Mucosa of descending colon (tissue), 3 donors: ENCODE data around the gene ME2. TPM values are rescaled to one million over a fixed set of nuclear protein-coding genes. Genes with fewer than 3 reads are reported as not detected.
"Not testable (repeated sequence)": the region's sequence is repeated elsewhere in the genome, so short reads cannot be mapped to it uniquely, and the experiment has no call there.

ENCODE experiments used
- ATAC-seq: fragments of 200-7000 bp; cut with Tn5 transposase; one replicate; pipeline ENCODE4 v1.9.1; 2020; ENCODE audit warnings: mild to moderate bottlenecking, moderate library complexity
- DNase-seq, 3 donors: peaks; one replicate each; pipeline ENCODE4 v3.0.0-alpha.2; 2020
- H3K36me3 ChIP-seq: fragments of 200-600 bp; one replicate; pipeline ENCODE4 v1.8.0; 2021; ENCODE audit warnings: low read depth, mild to moderate bottlenecking
- H3K4me1 ChIP-seq: fragments of 200-600 bp; one replicate; pipeline ENCODE4 v1.8.0; 2021; ENCODE audit warnings: low read depth, mild to moderate bottlenecking
- H3K4me3 ChIP-seq: fragments of 200-600 bp; one replicate; pipeline ENCODE4 v1.8.0; 2021; ENCODE audit warnings: mild to moderate bottlenecking
- H3K9me3 ChIP-seq: fragments of 200-600 bp; one replicate; pipeline ENCODE4 v1.8.0; 2021; ENCODE audit warnings: mild to moderate bottlenecking
- intact Hi-C, 2 donors: fragments of 100-400 bp; cut with DNase I in 1 of 2; cut with micrococcal nuclease in 1 of 2; formaldehyde crosslinking; loops; one replicate each; pipeline versions ENCODE4 v1.11.0 to v1.11.1; 2022; cut with DNase I, micrococcal nuclease
- total RNA-seq, 3 donors: library from RNA; stranded (reverse); fragmentation: NEBNext Ultra II Directional in 2 of 3; extraction: Animal tissue kit (Norgen Biotek cat#: 25700) in 2 of 3; gene quantifications; one replicate each; pipeline versions ENCODE4 v1.2.1 to v1.2.4, GENCODE V29; 2021 to 2023
- TF ChIP-seq, protein P1 (sequence below): fragments of 200-600 bp; IDR thresholded peaks from one replicate; pipeline ENCODE4 v1.8.0; 2022; ENCODE audit warnings: antibody characterized with exemption, mild to moderate bottlenecking
- donor health status: DM: no; HTN: no; CAD: no; lungs with moderate emphysema.
- donor health status: DM: no; HTN: no; CAD: no.
- donor health status: DM: no; HTN: yes; CAD: no.

Gene ME2
- total RNA-seq, 3 donors from 2014 or later = 64.2 to 85.2 (median 74.6) TPM

DNA sequence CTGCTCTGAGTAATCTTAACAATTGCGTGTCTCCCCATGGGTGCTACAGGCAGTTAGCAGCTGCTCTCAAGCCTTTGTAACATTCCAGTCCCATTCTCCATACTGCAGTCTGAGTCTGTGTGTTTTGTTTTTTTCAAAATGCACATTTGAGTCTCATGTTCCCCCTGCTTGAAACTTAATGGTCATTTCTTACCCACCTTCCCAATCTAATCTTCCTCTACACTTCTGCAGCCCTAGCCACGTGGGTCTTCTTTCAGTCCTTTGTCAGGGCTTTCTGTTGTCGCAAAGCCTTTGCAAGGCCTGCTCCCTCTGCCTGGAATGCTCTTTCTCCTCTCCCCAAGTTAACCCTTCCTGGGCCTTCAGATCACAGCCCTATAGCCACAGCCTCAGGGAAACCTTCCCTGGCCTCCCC lies 113.4 kb downstream of the ME2 start:
- Histone ChIP-seq H3K36me3 (no peaks in the 10 kb centered on the region), H3K4me3 (no peak overlapping the region), H3K4me1 (no peaks in the 10 kb centered on the region), H3K9me3 (no peaks in the 10 kb centered on the region)
- intact Hi-C loops = no loop called here
- ATAC-seq = no peak
- TF ChIP-seq, protein P1, sequence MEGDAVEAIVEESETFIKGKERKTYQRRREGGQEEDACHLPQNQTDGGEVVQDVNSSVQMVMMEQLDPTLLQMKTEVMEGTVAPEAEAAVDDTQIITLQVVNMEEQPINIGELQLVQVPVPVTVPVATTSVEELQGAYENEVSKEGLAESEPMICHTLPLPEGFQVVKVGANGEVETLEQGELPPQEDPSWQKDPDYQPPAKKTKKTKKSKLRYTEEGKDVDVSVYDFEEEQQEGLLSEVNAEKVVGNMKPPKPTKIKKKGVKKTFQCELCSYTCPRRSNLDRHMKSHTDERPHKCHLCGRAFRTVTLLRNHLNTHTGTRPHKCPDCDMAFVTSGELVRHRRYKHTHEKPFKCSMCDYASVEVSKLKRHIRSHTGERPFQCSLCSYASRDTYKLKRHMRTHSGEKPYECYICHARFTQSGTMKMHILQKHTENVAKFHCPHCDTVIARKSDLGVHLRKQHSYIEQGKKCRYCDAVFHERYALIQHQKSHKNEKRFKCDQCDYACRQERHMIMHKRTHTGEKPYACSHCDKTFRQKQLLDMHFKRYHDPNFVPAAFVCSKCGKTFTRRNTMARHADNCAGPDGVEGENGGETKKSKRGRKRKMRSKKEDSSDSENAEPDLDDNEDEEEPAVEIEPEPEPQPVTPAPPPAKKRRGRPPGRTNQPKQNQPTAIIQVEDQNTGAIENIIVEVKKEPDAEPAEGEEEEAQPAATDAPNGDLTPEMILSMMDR = no peak
- DNase-seq = no peak

DNA sequence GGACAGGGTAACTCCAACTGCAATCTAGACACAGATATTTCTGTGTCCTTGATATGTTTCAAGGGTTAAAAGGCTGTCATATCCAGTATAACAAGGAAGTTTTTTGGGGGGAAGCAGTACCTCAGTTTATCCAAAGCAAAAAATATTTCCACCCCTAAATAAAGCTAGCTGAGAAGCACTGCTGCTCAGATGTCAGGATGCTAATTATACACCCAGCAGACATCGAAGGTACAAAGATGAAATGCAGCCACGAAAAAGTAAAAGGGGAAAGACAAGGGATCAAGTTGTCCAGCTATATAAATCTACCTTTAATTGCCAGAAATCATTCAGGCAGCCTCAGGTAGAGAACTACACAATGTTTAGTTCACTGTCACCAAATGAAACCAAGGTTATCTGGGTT lies 115.1 kb downstream of the ME2 start:
- H3K4me3 ChIP-seq = no peak overlapping the region
- no peaks in the 10 kb centered on the region for H3K36me3 ChIP-seq
- DNase-seq = no peak
- H3K9me3 ChIP-seq = no peaks in the 10 kb centered on the region
- intact Hi-C loops = no loop called here
- no peaks in the 10 kb centered on the region for H3K4me1 ChIP-seq
- no peak for ATAC-seq
- TF ChIP-seq, protein P1 = no peak

DNA sequence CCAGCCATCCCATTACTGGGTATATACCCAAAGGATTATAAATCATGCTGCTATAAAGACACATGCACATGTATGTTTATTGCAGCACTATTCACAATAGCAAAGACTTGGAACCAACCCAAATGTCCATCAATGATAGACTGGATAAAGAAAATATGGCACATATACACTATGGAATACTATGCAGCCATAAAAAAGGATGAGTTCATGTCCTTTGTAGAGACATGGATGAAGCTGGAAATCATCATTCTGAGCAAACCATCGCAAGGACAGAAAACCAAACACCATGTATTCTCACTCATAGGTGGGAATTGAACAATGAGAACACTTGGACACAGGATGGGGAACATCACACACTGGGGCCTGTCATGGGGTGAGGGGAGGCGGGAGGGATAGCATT lies 124.3 kb downstream of the ME2 start:
- H3K4me1 ChIP-seq, H3K4me3 ChIP-seq, H3K36me3 ChIP-seq, DNase-seq, ATAC-seq, H3K9me3 ChIP-seq, intact Hi-C loops: not testable (repeated sequence)

Other genes starting within 250 kb of the ME2 start
- under 1 TPM; 0.23 to 0.48 (median 0.28) TPM for gene MRO, start 59.1 kb upstream of the ME2 start, total RNA-seq
- gene ELAC1, start 88.9 kb downstream of the ME2 start, total RNA-seq = 10 to 100 TPM in 2 of 3 donors, 1 to 10 TPM in 1; 5.3 to 11.5 (median 11.3) TPM
- gene SMAD4, start 151.1 kb downstream of the ME2 start, total RNA-seq = 100 to 1,000 TPM in 1 of 3 donors, 10 to 100 TPM in 2; 78.7 to 131 (median 93.1) TPM